Daoy (cell line): ENCODE data around the gene MTHFSD. TPM values are rescaled to one million over a fixed set of nuclear protein-coding genes. Genes with fewer than 3 reads are reported as not detected.

Experiments
- DNase-seq: peaks from one replicate; pipeline ENCODE4 v3.0.0-alpha.2; 2015; ENCODE audit warnings: low read depth
- total RNA-seq: library from RNA; depleted of rRNA; stranded (reverse); fragments of >200 nt; shearing (Covaris generic); gene quantifications from 2 replicates; pipeline ENCODE4 v1.2.3, GENCODE V29; 2014

Gene MTHFSD
- total RNA-seq, 1 experiment from 2014 or later, result 6.5 TPM

GRCh38 chr16:86570558-86571529, 15.8 kb upstream of the MTHFSD start:
- no peak for DNase-seq

- no peak for DNase-seq
Observed at GRCh38 chr16:86569701-86570447, 14.8 kb upstream of the MTHFSD start.

GRCh38 chr16:86568677-86569623, 13.9 kb upstream of the MTHFSD start:
- no peak for DNase-seq

- DNase-seq, result peak; percentile 56
Observed at GRCh38 chr16:86567701-86568581, 12.9 kb upstream of the MTHFSD start.

- DNase-seq, result peak; percentile 77
Observed at GRCh38 chr16:86566966-86567700, 12.1 kb upstream of the MTHFSD start.

- DNase-seq, result peak; percentile 95
Observed at GRCh38 chr16:86566601-86566965, 11.5 kb upstream of the MTHFSD start, which contains the start of gene FOXC2. Gene FOXC2, plus strand, starts transcription at chr16:86566829. Its CDS starts 507 bp downstream, at chr16:86567336.

GRCh38 chr16:86565644-86566511, 10.8 kb upstream of the MTHFSD start:
- no peak for DNase-seq

- DNase-seq, result no peak
Observed at GRCh38 chr16:86565181-86565631, 10.2 kb upstream of the MTHFSD start.

GRCh38 chr16:86563469-86564345, 8.7 kb upstream of the MTHFSD start:
- DNase-seq, result peak; percentile 87

GRCh38 chr16:86562356-86562755, 7.3 kb upstream of the MTHFSD start:
- no peak for DNase-seq

- DNase-seq, result no peak
Observed at GRCh38 chr16:86559802-86560305, 4.8 kb upstream of the MTHFSD start.

- no peak for DNase-seq
Observed at GRCh38 chr16:86558355-86559193, 3.5 kb upstream of the MTHFSD start.

- DNase-seq, result no peak
Observed at GRCh38 chr16:86557587-86557986, 2.6 kb upstream of the MTHFSD start.

GRCh38 chr16:86556576-86556975, 1.5 kb upstream of the MTHFSD start:
- DNase-seq, result no peak

GRCh38 chr16:86555704-86556075, 655 bp upstream of the MTHFSD start:
- DNase-seq, result no peak

GRCh38 chr16:86554599-86554916, 477 bp downstream of the MTHFSD start:
- DNase-seq, result no peak

- DNase-seq, result no peak
Observed at GRCh38 chr16:86553356-86553755, 1.7 kb downstream of the MTHFSD start.
